ENCODE measurements around the gene CMTM4.

DNA sequence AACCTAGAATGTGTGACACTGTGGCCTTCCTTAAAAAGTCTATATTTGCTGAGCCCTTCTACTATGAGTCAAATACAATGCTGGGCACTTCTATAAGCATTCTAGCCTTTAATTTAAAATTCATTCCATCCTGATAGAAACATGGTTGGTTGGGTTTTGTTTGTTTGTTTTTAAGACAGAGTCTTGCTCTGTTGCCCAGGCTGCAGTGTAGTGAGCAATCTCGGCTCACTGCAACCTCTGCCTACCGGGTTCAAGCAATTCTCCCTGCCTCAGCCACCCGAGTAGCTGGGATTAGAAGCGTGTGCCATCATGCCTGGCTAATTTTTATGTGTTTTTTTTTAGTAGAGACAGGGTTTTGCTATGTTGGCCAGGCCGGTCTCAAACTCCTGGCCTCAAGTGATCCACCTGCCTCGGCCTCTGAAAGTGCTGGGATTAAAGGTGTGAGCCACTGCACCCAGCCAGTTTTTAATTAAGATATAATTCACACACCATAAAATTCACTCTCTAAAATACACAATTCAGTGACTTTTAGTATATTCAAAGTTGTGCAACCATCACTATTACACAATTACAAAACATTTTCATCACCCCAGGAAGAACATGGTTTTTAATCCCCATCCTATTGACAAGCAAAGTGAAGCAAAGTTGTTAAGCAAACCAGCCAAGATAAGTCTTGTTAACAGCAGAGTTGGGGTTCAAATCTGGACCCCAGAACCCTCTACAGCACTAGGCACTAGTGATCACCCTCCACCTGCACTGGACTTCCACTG, 42.8 kb downstream of the CMTM4 start:
- TF ChIP-seq, protein P1, sequence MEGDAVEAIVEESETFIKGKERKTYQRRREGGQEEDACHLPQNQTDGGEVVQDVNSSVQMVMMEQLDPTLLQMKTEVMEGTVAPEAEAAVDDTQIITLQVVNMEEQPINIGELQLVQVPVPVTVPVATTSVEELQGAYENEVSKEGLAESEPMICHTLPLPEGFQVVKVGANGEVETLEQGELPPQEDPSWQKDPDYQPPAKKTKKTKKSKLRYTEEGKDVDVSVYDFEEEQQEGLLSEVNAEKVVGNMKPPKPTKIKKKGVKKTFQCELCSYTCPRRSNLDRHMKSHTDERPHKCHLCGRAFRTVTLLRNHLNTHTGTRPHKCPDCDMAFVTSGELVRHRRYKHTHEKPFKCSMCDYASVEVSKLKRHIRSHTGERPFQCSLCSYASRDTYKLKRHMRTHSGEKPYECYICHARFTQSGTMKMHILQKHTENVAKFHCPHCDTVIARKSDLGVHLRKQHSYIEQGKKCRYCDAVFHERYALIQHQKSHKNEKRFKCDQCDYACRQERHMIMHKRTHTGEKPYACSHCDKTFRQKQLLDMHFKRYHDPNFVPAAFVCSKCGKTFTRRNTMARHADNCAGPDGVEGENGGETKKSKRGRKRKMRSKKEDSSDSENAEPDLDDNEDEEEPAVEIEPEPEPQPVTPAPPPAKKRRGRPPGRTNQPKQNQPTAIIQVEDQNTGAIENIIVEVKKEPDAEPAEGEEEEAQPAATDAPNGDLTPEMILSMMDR (IDR thresholded peaks at IDR 0.05; ENCODE audit: poor library complexity, severe bottlenecking): no peak
- TF ChIP-seq RAD21 (conservative IDR thresholded peaks at IDR 0.05): no peak
- no peak for TF ChIP-seq TAF1 (IDR thresholded peaks at IDR 0.05; ENCODE audit: low read depth)
- TF ChIP-seq POLR2AphosphoS5 (IDR thresholded peaks at IDR 0.05): no peak
- TF ChIP-seq EP300 (conservative IDR thresholded peaks at IDR 0.05; ENCODE audit: poor library complexity, severe bottlenecking): no peak
